Esophagus muscularis mucosa (tissue), 4 donors: ENCODE data around the gene HOXA7. TPM values are rescaled to one million over a fixed set of nuclear protein-coding genes. Genes with fewer than 3 reads are reported as not detected.
A peak's percentile ranks its signal among the peaks of the same experiment; 100 is the strongest.

Source experiments
- DNase-seq: peaks from one replicate; pipeline ENCODE4 v3.0.0-alpha.2; 2017; ENCODE audit errors: extremely low spot score
- H3K27ac ChIP-seq, 4 donors: fragments of 200-600 bp; sonication (generic); replicated peaks in 1 of 4; 1 replicate in 3 of 4; 2 replicates in 1 of 4; pipeline ENCODE4 v1.5.1; 2016 to 2019; ENCODE audit warnings: mild to moderate bottlenecking in 1 of 4
- H3K27me3 ChIP-seq, 4 donors: fragments of 200-600 bp; sonication (generic); one replicate each; pipeline versions ENCODE4 v1.5.1 to v1.6.0; 2016 to 2019
- H3K36me3 ChIP-seq, 4 donors: fragments of 200-600 bp; sonication (generic); one replicate each; pipeline ENCODE4 v1.5.1; 2016 to 2019
- H3K4me1 ChIP-seq, 4 donors: fragments of 200-600 bp; sonication (generic); one replicate each; pipeline ENCODE4 v1.5.1; 2016 to 2019
- H3K4me3 ChIP-seq, 4 donors: fragments of 200-600 bp; sonication (generic); 1 replicate in 2 of 4; 2 replicates in 2 of 4; pipeline ENCODE4 v1.5.1; 2016 to 2019; ENCODE audit warnings: mild to moderate bottlenecking in 4 of 4, moderate library complexity in 1 of 4
- H3K9me3 ChIP-seq, 4 donors: fragments of 200-600 bp; sonication (generic); 1 replicate in 3 of 4; 2 replicates in 1 of 4; pipeline ENCODE4 v1.5.1; 2016 to 2019
- EP300 ChIP-seq: sonication (generic); formaldehyde crosslinking; IDR thresholded peaks from one replicate; pipeline ENCODE4 v1.6.1; 2017; ENCODE audit warnings: antibody characterized with exemption
- POLR2A ChIP-seq: fragments of 450-650 bp; IDR thresholded peaks from one replicate; pipeline ENCODE4 v1.6.1; 2017; ENCODE audit warnings: antibody characterized with exemption, moderate library complexity, mild to moderate bottlenecking, low read depth
- POLR2AphosphoS5 ChIP-seq, 2 donors: sonication (generic); formaldehyde crosslinking; IDR thresholded peaks; one replicate each; pipeline ENCODE4 v1.6.1; 2017; ENCODE audit warnings: antibody characterized with exemption in 2 of 2
- WGBS: methylation state at CpG from one replicate; pipeline ENCODE4 v1.1.5; 2018; 5-methylcytosine and 5-hydroxymethylcytosine counted together
- intact Hi-C: fragments of 100-400 bp; cut with DNase I; formaldehyde crosslinking; loops from one replicate; pipeline ENCODE4 v1.15.1; 2023
- total RNA-seq, 4 donors: library from RNA; depleted of rRNA; stranded (reverse); fragments of >200 nt; gene quantifications; one replicate each; pipeline versions ENCODE4 v1.1.0 to v1.2.1, GENCODE V29; 2016
- TF ChIP-seq, protein P1 (sequence below), 3 experiments: fragments of 200-600 bp in 2 of 3; fragments of 450-650 bp in 1 of 3; sonication (generic) in 2 of 3; IDR thresholded peaks; one replicate each; pipeline ENCODE4 v1.5.1; 2017 to 2019; ENCODE audit warnings: antibody characterized with exemption in 3 of 3, mild to moderate bottlenecking in 2 of 3, moderate library complexity in 1 of 3

Gene HOXA7
- total RNA-seq, 4 donors from 2014 or later = 0.33 to 1.7 (median 0.49) TPM

DNA sequence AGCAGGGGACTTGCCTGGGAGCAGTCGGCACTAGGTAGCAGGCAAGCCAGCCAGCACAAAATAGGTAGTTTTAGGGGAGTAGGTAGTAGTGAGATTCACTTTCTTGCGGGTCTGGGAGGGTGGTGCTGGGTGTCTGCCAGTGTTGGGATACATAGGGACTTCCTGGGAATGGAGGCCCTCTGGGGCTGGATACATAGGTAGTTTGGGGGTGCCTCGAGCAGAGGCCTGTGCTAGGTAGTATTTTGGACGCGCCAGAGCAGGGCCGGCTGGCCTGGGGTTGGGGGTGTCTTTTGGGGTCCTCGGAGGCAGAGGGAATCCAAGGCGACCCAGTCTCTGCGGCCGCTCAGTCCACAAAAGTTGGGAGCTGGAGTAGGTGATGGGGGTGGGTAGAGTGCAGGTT lies 2.1 kb downstream of the HOXA7 start:
- Histone ChIP-seq H3K36me3 (no peaks in the 10 kb centered on the region), H3K27me3 (peaks cover 38 to 95% (median 81%) of the 10 kb centered on the region in 4 donors), H3K9me3 (no peaks in the 10 kb centered on the region), H3K4me3 (no peak overlapping the region), H3K4me1 (peaks cover 45 to 73% (median 60%) of the 10 kb centered on the region in 4 donors), H3K27ac (no peak overlapping the region)
- 49% methylated on average over 9 of the region's 10 CpGs for WGBS
- DNase-seq = no peak
- intact Hi-C loops = loop anchor here (10.0 kb wide), 1 partner anchor 1260 kb away; no protein-coding TSS in a partner anchor
- TF ChIP-seq, protein P1, sequence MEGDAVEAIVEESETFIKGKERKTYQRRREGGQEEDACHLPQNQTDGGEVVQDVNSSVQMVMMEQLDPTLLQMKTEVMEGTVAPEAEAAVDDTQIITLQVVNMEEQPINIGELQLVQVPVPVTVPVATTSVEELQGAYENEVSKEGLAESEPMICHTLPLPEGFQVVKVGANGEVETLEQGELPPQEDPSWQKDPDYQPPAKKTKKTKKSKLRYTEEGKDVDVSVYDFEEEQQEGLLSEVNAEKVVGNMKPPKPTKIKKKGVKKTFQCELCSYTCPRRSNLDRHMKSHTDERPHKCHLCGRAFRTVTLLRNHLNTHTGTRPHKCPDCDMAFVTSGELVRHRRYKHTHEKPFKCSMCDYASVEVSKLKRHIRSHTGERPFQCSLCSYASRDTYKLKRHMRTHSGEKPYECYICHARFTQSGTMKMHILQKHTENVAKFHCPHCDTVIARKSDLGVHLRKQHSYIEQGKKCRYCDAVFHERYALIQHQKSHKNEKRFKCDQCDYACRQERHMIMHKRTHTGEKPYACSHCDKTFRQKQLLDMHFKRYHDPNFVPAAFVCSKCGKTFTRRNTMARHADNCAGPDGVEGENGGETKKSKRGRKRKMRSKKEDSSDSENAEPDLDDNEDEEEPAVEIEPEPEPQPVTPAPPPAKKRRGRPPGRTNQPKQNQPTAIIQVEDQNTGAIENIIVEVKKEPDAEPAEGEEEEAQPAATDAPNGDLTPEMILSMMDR (IDR thresholded peaks at IDR 0.05) = no peak
- no peak for TF ChIP-seq POLR2A
- TF ChIP-seq EP300 = no peak
- TF ChIP-seq POLR2AphosphoS5 (IDR thresholded peaks at IDR 0.05) = no peak

GRCh38 chr7:27153526-27153925 lies 2.9 kb downstream of the HOXA7 start:
- no peaks in the 10 kb centered on the region for H3K9me3 ChIP-seq
- H3K27me3 ChIP-seq = peaks cover 38 to 95% (median 73%) of the 10 kb centered on the region in 4 donors
- H3K36me3 ChIP-seq = no peaks in the 10 kb centered on the region
- no peak overlapping the region for H3K27ac ChIP-seq
- no peak overlapping the region for H3K4me3 ChIP-seq
- no peak for TF ChIP-seq POLR2A
- no peak for TF ChIP-seq EP300
- TF ChIP-seq, protein P1 (IDR thresholded peaks at IDR 0.05) = no peak
- TF ChIP-seq POLR2AphosphoS5 (IDR thresholded peaks at IDR 0.05) = no peak
- DNase-seq = no peak
- H3K4me1 ChIP-seq = peaks cover 45 to 70% (median 59%) of the 10 kb centered on the region in 4 donors
- WGBS = 44% methylated on average over 3 of the region's 3 CpGs
- intact Hi-C loops = loop anchor here (10.0 kb wide), 1 partner anchor 1259 kb away; no protein-coding TSS in a partner anchor

DNA sequence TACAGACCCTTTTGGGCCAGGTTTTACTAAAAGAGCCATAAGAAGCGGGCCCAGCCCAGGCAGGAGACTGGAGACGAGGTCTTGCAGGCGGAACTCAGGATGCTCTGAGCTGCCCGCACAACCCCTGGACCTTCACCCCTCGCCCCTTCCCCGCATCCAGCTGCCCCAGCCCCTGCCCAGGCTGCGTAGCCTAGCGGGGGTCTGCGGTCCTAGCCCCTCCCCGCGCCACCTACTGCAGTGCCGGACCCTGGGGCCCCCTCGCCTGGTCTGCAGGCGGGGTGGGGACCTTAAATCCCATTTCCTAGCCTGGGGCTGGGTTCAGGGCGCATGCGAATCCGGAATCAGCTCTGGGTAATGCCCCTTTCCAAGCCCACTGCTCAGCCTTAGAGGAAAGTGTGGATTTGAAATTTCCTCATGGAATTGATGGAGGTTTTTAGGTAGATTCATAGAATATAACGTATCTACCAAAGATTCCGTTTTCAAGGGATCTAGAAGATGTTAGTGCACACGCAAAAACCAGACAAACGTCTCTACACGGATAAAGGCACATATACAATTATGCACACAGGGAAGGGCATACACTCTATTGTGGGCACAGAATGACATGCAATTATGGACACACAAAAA lies 3.5 kb downstream of the HOXA7 start:
- Histone ChIP-seq H3K4me3 (peak overlapping the region in 3 of 4 donors; percentile 42 to 58 (median 46)), H3K4me1 (peaks cover 51 to 68% (median 62%) of the 10 kb centered on the region in 4 donors), H3K9me3 (no peaks in the 10 kb centered on the region), H3K27ac (peak overlapping the region in 1 of 4 donors; percentile 28), H3K36me3 (no peaks in the 10 kb centered on the region), H3K27me3 (peaks cover 40 to 95% (median 68%) of the 10 kb centered on the region in 4 donors)
- intact Hi-C loops = loop anchor here (10.0 kb wide), 1 partner anchor 1258 kb away; no protein-coding TSS in a partner anchor
- no peak for TF ChIP-seq POLR2AphosphoS5 (IDR thresholded peaks at IDR 0.05)
- TF ChIP-seq, protein P1 (IDR thresholded peaks at IDR 0.05) = no peak
- no peak for TF ChIP-seq POLR2A
- TF ChIP-seq EP300 = no peak
- 40% methylated on average over 21 of the region's 22 CpGs for WGBS
- no peak for DNase-seq

- WGBS = 18% methylated on average over 33 of the region's 53 CpGs
- no peak for DNase-seq
- no peaks in the 10 kb centered on the region for H3K9me3 ChIP-seq
- peak within 1 kb of the TSS; percentile 41 to 58 (median 44) for H3K4me3 ChIP-seq
- TF ChIP-seq POLR2A = no peak
- TF ChIP-seq POLR2AphosphoS5 (IDR thresholded peaks at IDR 0.05) = peak in 1 of 2 donors; percentile 13
- peak within 1 kb of the TSS in 2 of 4 donors; percentile 18 to 28 for H3K27ac ChIP-seq
- peaks cover 55 to 70% (median 66%) of the 10 kb centered on the region in 4 donors for H3K4me1 ChIP-seq
- H3K36me3 ChIP-seq = no peaks in the 10 kb centered on the region
- intact Hi-C loops = loop anchor here (10.0 kb wide), 1 partner anchor 1257 kb away; no protein-coding TSS in a partner anchor
- H3K27me3 ChIP-seq = peaks cover 40 to 95% (median 64%) of the 10 kb centered on the region in 4 donors
Measured at GRCh38 chr7:27151931-27152815, 4.3 kb downstream of the HOXA7 start, which contains the start of gene HOXA3. HOXA3 (minus strand) TSS chr7:27152583; CDS start chr7:27110640, 41,943 bp downstream.
